Peyer's patch (tissue), 4 donors: Measurements from ENCODE around the gene PARVB. TPM values are rescaled to one million over a fixed set of nuclear protein-coding genes. Genes with fewer than 3 reads are reported as not detected.
A peak's percentile ranks its signal among the peaks of the same experiment; 100 is the strongest.

Experiments
- DNase-seq, 3 donors: peaks; one replicate each; pipeline ENCODE4 v3.0.0-alpha.2; 2017 to 2019
- H3K27ac ChIP-seq, 4 donors: fragments of 200-600 bp; sonication (generic); one replicate each; pipeline ENCODE4 v1.5.1; 2016 to 2019
- H3K27me3 ChIP-seq, 2 donors: fragments of 200-600 bp; sonication (generic); one replicate each; pipeline ENCODE4 v1.5.1; 2019
- H3K36me3 ChIP-seq, 3 donors: fragments of 200-600 bp; sonication (generic); one replicate each; pipeline ENCODE4 v1.5.1; 2016 to 2019
- H3K4me1 ChIP-seq, 4 donors: fragments of 200-600 bp; sonication (generic); one replicate each; pipeline ENCODE4 v1.5.1; 2016 to 2019
- H3K4me3 ChIP-seq, 4 donors: fragments of 200-600 bp; sonication (generic); 1 replicate in 3 of 4; 2 replicates in 1 of 4; pipeline ENCODE4 v1.5.1; 2016 to 2019; ENCODE audit warnings: mild to moderate bottlenecking in 1 of 4
- H3K9me3 ChIP-seq, 4 donors: fragments of 200-600 bp; sonication (generic); one replicate each; pipeline ENCODE4 v1.5.1; 2016 to 2019; ENCODE audit warnings: mild to moderate bottlenecking in 1 of 4
- CTCF ChIP-seq, 6 experiments: fragments of 450-650 bp in 4 of 6; fragments of 200-600 bp in 2 of 6; sonication (generic) in 1 of 6; IDR thresholded peaks; one replicate each; pipeline ENCODE4 v1.5.1; 2017 to 2019; ENCODE audit warnings: antibody characterized with exemption in 6 of 6, mild to moderate bottlenecking in 3 of 6, moderate library complexity in 1 of 6
- POLR2A ChIP-seq, 2 donors: fragments of 450-650 bp; IDR thresholded peaks; one replicate each; pipeline ENCODE4 v1.5.1; 2017; ENCODE audit warnings: antibody characterized with exemption in 2 of 2, mild to moderate bottlenecking in 2 of 2, moderate library complexity in 2 of 2
- total RNA-seq, 4 donors: library from RNA; depleted of rRNA; stranded (reverse); fragments of >200 nt; gene quantifications; one replicate each; pipeline ENCODE4 v1.1.0, GENCODE V29; 2016

The PARVB gene
- total RNA-seq, 4 donors from 2014 or later, result 1.8 to 71.8 (median 7.7) TPM

DNA sequence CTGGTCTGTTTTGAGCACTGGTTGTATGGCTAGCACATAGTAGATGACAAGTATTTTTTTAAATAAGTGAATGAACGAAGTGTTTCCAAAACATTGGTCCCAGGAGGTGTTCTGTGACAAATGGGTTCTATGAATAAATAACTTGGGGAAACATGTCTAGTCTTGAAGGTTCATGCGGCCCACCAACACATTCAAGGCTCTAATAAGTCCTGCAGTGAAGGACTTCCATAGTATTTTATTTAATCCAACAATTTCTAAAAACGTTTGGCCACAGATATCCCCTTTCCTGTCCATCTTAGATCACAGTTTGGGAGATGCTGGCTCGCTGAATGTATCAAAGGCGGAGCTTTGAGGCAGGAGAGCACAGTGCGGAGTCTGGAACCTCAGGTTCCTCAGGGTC, 179.1 kb downstream of the PARVB start:
- DNase-seq, result no peak
- H3K27me3 ChIP-seq, result no peaks in the 10 kb centered on the region
- no peak overlapping the region for H3K4me3 ChIP-seq

DNA sequence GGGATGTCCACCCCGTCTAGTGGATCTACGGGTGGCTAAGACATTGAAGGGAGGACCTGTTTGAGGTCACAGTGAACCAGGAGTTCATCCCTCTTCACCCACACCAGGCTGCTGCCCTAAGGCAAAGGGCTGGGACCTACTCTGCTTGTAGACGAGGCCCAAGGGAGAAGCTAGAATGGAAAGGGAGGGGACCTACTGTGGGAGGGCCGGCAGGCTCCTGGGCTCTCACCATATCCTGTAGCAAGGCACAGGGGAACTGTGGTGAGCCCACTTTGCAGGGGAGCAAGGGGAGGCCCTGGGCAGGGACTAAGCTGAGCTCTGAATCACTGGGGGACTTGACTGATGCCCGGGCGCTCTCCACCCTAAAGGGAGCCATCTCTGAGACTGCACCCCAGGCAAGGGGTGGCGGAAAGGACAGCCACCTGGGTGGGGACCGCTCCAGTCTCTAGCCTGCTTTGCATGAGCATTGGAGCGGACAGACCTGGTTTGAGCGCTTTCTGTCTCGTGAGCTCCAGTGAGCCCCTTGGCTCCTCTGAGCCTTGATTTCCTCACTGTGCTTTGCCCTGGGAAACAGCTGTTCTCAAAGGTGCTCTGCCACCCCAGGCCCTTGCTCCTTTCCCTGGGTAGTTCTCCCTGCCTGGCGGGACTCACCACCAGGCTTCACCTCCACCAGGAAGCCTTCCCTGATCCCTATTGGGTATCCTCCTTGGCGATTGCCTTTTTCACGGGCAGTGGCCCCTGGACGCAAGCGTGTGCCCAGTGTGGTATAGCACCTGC, 180.8 kb downstream of the PARVB start:
- peak in 1 of 3 donors; percentile 38 for DNase-seq
- Histone ChIP-seq H3K4me3 (no peak overlapping the region), H3K9me3 (no peaks in the 10 kb centered on the region), H3K36me3 (no peaks in the 10 kb centered on the region), H3K4me1 (no peaks in the 10 kb centered on the region), H3K27ac (peak overlapping the region in 1 of 4 donors; percentile 1), H3K27me3 (no peaks in the 10 kb centered on the region)
- no peak for TF ChIP-seq CTCF (IDR thresholded peaks at IDR 0.05)
- TF ChIP-seq POLR2A (IDR thresholded peaks at IDR 0.05), result no peak

More for the DNA sequence above, 179.1 kb downstream of the PARVB start:
- Histone ChIP-seq H3K36me3 (no peaks in the 10 kb centered on the region), H3K9me3 (no peaks in the 10 kb centered on the region), H3K27ac (no peak overlapping the region), H3K4me1 (no peaks in the 10 kb centered on the region)
- TF ChIP-seq POLR2A (IDR thresholded peaks at IDR 0.05) (no peak), CTCF (IDR thresholded peaks at IDR 0.05) (no peak)

GRCh38 chr22:44205516-44206329, 181.6 kb downstream of the PARVB start:
- TF ChIP-seq CTCF (IDR thresholded peaks at IDR 0.05), result no peak
- TF ChIP-seq POLR2A (IDR thresholded peaks at IDR 0.05), result no peak
- Histone ChIP-seq H3K27me3 (no peaks in the 10 kb centered on the region), H3K4me3 (no peak overlapping the region), H3K27ac (peak overlapping the region in 1 of 4 donors; percentile 1), H3K9me3 (no peaks in the 10 kb centered on the region), H3K36me3 (no peaks in the 10 kb centered on the region), H3K4me1 (no peaks in the 10 kb centered on the region)
- DNase-seq, result peak in 1 of 3 donors; percentile 28

DNA sequence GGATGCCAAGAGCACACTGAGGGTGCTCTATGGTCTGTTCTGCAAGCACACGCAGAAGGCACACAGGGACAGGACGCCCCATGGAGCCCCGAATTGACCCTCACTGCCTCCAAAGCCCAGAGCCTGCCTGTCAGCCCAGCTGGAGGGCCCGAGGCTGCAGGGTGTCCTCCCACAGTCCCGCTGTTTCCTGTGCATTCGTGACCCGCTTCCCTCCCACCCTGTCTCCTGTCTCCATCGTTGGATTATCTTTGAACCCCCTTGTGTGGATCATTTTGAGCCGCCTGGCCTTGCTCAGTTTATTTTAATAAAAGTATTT, 182.2 kb downstream of the PARVB start:
- Histone ChIP-seq H3K27ac (no peak overlapping the region), H3K9me3 (no peaks in the 10 kb centered on the region), H3K36me3 (no peaks in the 10 kb centered on the region), H3K27me3 (no peaks in the 10 kb centered on the region), H3K4me1 (no peaks in the 10 kb centered on the region), H3K4me3 (no peak overlapping the region)
- DNase-seq, result no peak
- no peak for TF ChIP-seq CTCF (IDR thresholded peaks at IDR 0.05)
- TF ChIP-seq POLR2A (IDR thresholded peaks at IDR 0.05), result no peak

- no peak overlapping the region for H3K27ac ChIP-seq
- TF ChIP-seq CTCF (IDR thresholded peaks at IDR 0.05), result no peak
- no peak for TF ChIP-seq POLR2A (IDR thresholded peaks at IDR 0.05)
- H3K36me3 ChIP-seq, result no peaks in the 10 kb centered on the region
- no peak overlapping the region for H3K4me3 ChIP-seq
- no peak for DNase-seq
- no peaks in the 10 kb centered on the region for H3K27me3 ChIP-seq
- H3K9me3 ChIP-seq, result no peaks in the 10 kb centered on the region
- H3K4me1 ChIP-seq, result peaks cover 0 to 1% (median 0%) of the 10 kb centered on the region in 4 donors
Observed at GRCh38 chr22:44206696-44207095, 182.6 kb downstream of the PARVB start.
